ENCODE data around the gene METTL5.

GRCh38 chr2:169775354-169775753 is 49.4 kb downstream of the METTL5 start:
- no peak for TF ChIP-seq CTCF (IDR thresholded peaks at IDR 0.05)
- no peak for TF ChIP-seq POLR2A (IDR thresholded peaks at IDR 0.05)
